Lung microvascular endothelial cell (primary cell): ENCODE results near the gene CHD9. TPM values are rescaled to one million over a fixed set of nuclear protein-coding genes. Genes with fewer than 3 reads are reported as not detected.
"Not testable (repeated sequence)": the region's sequence is repeated elsewhere in the genome, so short reads cannot be mapped to it uniquely, and the experiment has no call there.

ENCODE experiments used
- DNase-seq, 2 donors: peaks; one replicate each; pipeline versions ENCODE4 v3.0.0 to v3.0.0-alpha.2; 2010; ENCODE audit warnings: low read depth in 2 of 2
- total RNA-seq: library from RNA; depleted of rRNA; stranded (reverse); fragments of >200 nt; gene quantifications from 2 replicates; pipeline ENCODE4 v1.2.1, GENCODE V29; 2014

Gene CHD9, protein sequence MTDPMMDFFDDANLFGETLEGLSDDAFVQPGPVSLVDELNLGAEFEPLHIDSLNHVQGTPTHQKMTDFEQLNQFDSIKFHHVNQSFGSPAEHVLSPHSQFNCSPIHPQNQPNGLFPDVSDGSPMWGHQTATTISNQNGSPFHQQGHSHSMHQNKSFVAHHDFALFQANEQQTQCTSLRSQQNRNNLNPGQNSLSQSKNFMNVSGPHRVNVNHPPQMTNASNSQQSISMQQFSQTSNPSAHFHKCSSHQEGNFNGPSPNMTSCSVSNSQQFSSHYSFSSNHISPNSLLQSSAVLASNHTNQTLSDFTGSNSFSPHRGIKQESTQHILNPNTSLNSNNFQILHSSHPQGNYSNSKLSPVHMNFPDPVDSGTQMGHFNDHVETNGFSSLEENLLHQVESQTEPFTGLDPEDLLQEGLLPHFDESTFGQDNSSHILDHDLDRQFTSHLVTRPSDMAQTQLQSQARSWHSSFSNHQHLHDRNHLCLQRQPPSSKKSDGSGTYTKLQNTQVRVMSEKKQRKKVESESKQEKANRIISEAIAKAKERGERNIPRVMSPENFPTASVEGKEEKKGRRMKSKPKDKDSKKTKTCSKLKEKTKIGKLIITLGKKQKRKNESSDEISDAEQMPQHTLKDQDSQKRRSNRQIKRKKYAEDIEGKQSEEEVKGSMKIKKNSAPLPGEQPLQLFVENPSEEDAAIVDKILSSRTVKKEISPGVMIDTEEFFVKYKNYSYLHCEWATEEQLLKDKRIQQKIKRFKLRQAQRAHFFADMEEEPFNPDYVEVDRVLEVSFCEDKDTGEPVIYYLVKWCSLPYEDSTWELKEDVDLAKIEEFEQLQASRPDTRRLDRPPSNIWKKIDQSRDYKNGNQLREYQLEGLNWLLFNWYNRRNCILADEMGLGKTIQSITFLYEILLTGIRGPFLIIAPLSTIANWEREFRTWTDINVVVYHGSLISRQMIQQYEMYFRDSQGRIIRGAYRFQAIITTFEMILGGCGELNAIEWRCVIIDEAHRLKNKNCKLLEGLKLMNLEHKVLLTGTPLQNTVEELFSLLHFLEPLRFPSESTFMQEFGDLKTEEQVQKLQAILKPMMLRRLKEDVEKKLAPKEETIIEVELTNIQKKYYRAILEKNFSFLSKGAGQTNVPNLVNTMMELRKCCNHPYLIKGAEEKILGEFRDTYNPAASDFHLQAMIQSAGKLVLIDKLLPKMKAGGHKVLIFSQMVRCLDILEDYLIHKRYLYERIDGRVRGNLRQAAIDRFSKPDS (N-terminal part only)
- 22.2 and 41.7 TPM in 2 replicates for total RNA-seq

DNA sequence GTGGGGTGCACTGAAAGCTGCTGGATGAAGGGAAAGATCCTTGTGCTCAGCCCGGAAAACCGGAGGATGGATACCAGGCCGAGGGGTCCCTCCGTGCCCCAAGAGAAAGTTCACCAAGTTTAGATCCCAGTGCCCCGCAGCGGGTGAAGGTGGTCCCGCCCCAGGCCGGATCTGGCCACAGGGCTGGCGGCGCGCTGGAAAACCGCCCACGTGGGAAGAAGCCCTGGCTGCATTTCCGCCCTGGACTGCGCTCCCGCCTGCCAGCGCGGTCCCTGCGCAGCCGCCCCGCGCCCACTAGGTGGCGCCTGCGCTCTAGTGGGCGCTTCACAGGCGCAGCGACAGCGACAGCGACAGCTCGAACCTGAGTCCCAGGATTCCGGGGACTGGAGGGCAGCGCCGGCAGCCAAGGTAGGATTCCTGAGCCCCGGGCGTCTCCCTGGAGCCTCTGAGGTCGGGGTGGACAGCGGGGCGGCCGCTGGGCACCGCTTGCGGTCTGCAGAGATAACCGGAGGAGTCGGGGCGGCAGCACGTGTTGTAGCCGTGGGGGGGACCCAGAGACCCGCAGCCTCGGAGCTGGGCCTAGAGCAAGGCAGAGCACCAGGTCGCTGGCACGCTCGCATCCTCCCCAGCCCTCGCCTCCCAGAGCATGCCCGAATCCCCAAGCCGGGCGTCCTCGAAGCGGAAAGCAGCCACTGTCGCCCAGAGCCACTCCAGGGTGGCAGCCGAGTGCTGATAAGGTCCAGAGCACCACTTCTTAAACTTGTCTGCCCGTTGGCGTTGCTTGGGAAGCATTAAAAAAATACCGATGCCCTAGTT lies at the start of gene CHD9:
CHD9 (plus strand) TSS at position 322 of the 816 bp plus-strand sequence. CDS start 101,099 bp downstream, outside the sequence.
- DNase-seq, result peak; percentile 88 to 91

DNA sequence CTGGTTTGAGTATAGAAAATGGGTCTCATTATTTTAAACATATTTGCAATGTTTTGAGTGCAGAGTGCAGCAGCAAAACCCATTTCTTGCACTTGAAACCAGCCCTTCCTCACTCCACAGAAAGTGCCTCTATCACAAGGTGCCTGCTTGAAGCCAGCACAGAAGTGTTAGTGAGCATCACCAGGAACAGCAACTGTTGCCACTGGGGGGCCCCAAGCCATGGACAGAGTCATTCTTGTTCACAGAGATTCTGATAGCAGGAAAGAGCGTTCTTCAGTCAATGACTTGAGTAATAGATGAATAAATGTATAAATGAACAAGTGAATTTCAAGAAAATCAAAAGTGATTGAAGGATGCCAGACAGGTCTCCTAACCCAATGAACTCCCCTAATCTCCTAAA lies 47.7 kb upstream of the CHD9 start:
- no peak for DNase-seq

DNA sequence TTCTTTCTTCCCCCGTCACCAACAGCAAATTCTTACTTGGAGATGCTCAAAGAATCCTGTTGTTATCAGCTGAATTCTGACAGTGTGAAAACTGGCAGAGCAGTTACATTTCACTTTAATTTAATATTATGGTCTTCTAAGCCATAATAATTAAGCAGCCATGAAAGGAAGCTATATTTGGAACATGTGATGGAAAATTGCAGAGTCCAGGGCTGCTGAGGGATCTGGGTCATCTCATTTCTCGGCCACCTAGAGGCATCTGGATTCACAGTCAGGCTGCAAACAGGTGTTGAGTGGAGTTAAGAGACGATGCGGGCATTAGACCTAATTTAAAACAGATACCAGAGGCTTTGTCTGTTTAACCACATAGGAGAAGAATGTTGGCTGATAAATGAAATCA lies 40.5 kb upstream of the CHD9 start:
- DNase-seq, result peak in 1 of 2 donors; percentile 3

DNA sequence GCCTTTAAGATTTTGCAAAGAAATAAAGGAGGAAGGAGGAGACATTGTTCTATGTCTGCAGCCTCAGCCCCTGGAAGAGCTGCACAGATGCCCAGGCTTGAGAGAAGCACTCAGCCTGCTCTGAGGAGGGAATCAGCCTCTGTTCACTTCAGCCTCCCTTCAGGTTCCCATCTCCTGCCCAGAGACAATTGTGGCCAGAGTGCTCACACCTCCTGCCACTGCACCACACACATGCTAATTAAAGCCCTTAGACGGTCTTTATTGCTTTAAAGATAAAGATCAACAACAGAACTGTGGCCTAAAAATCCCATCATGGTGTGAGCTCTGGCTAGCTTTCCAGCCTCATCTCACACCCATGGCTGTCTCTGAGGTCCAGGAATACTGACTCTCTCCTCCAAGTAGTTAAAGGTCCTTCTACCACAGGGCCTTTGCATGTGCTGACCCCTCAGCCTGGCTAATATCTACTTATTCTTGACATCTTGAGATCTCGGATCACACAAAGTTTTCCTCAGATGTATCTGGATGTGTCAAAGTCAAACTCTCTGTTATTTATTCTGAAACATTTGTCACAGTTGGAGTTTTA lies 35.9 kb upstream of the CHD9 start:
- no peak for DNase-seq

DNA sequence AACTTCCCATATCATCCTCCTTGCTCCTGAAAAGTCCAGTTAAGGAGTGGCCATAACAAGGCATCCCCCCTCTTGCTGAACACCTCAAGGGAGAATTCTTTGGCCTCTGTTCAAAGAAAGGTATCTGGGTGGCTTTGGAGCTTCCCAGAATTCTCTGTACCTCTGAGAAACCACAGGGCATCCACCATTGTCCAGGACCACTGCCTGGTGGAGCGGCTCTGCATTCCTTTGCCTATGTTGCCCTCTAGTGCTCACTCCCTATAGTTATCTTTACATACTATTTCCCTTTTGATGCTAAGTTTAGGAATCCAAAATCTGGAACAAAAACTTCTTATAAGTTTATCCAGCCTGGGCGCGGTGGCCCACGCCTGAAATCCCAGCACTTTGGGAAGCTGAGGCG lies 32.4 kb upstream of the CHD9 start:
- DNase-seq, result peak; percentile 60 to 69

DNA sequence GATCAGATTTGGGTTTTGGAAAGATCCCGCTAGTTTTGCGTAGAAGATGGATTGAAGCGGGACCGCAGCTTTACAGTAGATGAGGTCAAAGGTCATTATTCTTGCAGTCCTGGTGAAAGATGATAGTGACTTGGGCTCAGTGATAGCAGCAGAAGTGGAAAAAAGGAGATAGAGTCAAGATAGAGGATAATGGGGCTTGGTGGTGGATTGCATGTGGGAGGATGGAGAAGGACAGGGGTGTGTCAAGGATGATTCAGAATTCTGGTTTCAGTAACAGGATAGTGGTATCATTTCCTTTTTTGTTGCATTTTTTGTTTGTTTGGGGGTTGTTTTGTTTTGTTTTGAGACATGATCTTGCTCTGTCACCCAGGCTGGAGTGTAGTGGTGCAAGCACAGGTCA lies 30.7 kb upstream of the CHD9 start:
- DNase-seq, result no peak

DNA sequence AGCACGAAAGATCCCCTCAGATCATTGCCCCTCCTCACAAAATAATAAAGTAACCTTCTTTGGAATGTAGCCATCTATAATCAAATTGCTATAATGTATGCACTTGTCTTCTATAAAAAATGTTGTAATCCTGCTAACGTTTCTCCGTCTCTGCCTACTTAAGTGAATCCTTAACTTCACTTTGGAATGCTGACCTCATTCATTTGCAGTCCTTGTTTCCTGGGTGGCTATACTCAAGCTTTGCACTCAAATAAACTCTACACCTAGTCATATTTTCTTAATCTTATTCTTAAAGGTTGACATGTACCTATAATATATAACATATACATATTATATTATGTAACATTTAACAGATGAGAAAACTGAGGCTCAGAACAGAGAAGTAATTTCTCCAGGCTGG lies 24.8 kb upstream of the CHD9 start:
- no peak for DNase-seq

DNA sequence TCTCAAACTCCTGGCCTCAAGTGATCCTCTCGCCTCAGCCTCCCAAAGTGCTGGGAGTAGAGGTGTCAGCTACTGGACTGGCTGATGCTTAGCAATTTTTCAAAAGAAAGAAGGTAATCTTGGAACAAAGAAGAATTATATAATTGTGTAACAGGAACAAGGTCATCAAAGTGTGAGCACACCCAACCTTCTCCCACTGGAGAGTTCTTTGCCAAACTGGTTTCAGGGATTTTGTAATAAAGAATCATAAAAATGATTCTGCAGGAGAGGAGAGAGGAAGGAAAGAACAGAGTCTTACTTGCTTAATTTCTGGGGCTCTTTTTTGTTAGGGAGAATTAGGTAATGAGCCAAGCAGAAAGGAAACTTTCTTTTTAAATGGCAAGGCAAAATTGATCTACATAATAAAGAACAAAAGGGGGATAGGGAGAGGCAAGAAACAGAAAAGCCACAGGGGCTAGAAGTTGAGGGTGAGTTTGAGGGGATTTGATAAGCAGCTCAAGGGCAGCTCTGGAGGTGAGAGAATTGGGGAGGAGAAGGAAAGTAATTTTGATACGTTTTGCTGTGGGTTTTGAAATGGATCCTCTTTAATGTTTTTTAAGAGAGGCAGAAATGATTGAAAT lies 23.4 kb upstream of the CHD9 start:
- DNase-seq, result no peak

DNA sequence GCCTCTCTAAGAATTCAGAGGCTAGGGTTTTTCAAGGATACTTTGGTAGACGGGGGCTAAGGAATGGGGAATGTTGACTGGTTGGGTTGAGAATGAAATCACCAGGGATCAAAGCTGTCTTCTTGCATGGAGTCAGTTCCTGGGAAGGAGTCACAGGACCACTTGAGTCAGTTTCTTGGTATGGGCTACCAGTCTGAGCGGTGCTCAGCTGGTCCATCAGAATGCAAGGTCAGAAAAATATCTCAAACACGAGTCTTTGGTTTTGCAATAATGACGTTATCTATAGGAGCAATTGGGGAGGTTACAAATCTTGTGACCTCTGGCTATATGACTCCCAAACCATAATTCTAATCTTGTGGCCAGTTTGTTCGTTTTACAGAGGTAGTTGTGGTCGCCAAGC lies 20.5 kb upstream of the CHD9 start:
- no peak for DNase-seq

DNA sequence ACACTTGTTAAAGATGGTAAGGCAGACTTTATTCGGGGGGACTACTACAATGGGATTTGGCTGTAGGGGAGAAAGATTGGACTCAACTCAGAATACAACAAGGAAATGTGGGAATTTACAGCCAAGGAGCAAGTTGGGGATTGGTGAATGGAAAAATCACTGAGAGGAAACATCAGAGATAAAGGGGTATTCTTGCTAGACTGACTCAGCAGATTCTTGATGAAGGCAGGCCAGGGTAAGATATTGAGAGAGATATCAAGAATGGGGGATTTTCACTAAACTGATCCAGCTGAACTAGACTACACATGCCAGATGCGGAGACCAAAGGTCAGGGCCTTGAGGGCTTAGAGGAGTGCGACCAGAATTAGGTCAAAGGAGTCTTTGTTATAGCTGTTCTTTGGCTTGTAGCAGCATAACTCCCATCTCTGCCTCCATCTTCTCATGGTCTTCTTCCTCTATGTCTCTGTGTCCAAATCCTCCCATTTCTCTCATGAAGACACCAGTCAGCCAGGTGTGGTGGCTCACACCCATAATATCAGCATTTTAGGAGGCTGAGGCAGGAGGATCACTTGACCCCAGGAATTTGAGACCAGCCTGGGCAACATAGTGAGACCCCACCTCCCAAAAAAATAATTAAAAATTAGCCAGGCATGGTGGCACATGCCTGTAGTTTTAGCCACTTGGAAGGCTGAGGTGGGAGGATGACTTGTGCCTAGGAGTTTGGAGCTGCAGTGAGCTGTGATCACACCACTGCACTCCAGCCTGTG lies 19.4 kb upstream of the CHD9 start:
- no peak for DNase-seq

DNA sequence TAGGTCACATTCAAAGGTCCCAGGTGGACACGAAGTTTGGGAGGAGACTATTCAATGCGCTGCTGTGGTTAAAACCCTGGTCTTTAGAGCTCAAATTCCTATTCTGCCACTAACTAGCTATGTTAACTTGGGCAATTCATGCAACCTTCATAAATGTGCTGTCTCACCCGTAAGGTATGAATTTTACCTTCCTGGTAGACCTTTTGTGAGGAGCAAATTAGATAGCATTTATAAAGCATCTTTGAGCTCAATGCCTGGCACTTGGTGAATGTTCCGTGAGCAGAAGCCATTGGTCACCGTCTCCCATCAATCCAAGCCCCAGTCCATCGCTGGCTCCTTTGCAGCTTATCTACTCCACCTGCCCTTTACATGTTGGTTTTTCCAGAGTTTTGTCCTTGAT lies 18.7 kb upstream of the CHD9 start:
- no peak for DNase-seq

DNA sequence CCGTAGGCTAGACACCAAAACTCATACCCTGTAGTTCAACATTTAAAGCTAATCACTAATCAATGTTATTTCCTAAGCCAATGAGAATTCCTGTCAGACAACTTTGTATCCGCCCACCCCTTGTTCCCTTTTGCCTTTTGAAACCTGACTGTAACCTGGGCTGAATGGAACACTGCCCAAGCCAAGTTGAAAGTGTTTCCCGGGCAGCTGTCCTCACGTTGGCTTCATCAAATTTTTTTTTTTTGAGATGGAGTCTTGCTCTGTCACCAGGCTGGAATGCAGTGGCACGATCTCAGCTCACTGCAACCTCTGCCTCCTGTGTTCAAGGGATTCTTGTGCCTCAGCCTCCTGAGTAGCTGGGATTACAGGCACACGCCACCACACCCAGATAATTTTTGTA lies 18.1 kb upstream of the CHD9 start:
- DNase-seq, result not testable (repeated sequence)

DNA sequence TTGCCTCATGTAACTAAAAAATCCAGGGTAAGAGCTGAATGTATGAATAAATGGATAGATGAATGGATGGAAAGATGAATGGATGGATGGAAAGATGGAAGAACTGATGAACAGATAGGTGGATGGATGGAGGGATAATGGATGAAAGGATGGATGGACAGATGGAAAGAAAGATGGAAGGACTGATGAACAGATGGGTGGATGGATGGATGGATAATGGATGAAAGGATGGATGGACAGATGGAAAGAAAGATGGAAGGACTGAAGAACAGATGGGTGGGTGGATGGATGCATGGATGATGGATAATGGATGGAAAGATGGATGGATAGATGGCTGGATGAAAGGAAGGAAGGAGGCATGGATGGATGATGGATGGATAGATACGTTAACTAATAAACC lies 14.0 kb upstream of the CHD9 start:
- DNase-seq, result no peak

DNA sequence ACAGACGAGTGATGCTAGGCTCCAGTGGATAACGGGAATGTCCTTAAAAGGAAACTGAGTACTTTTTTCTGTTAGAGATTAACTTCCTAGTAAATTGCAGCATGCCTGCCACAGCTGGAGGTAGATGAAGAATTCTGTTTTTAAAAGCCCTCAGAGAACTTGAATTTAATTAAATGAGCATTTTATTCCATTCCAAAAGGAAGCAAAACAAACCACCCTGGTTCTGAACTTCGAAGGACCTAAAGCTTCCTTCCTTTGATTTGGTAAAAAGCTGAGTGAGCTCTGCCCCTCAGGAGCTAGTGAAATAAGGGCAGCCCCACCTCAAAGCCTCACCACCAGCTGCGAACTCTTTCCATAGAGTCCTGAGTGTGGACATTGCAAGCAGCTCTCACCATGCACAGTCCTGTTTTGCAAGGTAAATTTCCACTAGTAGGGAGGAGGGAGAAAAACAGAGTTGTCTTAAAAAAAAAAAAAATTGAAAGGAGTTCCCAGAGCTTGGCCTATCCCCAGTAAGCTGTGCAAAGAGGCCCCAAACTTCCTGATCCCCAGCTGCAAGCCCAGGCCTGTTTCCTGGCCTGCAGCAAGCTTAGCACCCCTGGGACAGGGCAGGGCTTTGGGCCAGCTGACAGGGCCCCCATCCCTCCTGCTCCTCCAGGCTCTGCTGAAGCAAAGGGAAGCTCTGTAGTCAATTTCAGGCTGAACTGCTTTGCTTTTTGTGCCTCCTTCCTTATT lies 13.3 kb upstream of the CHD9 start:
- DNase-seq, result peak; percentile 16 to 66

DNA sequence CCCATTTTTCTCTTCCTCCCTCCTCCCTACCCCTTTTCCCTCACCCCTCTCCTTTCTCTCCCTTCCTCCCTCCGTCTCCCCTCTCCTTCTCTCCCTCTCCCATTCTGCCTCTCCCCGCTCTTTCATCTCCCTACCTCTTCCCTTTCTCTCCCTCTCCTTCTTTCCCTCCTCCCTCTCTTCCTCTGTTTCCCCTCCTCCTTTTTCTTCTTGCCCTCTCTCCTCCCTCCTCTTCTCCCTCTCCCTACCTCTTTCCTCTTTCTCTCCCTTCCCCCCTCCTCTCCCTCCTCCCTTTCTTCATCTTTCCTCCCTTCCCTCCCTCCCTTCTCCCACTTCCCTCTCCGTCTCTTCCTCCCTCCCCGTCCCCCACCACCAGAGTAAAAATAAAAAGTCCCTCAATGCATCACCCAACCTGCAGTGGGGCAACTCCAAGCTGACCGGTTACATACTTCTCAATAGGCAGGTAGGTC lies 12.5 kb upstream of the CHD9 start:
- no peak for DNase-seq

DNA sequence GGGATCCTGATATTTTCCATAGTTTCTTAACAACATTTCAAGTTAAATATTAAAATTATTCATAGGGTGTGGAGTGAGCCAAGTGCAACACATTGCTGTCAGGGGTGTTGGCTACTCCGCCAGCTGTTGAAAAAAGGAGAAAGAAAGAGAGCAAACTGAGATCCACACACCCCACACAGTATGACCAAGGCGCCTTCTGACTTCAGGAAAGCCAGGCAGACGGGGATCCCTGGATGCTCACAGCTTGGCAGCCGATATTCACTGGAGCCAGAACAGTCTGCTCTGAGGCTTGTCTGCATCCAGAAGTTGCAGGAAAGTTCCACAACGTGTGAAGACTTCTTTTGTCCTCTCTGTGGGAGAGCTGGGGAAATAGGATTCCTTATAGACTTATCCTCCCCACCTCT lies 11.4 kb upstream of the CHD9 start:
- DNase-seq, result no peak

DNA sequence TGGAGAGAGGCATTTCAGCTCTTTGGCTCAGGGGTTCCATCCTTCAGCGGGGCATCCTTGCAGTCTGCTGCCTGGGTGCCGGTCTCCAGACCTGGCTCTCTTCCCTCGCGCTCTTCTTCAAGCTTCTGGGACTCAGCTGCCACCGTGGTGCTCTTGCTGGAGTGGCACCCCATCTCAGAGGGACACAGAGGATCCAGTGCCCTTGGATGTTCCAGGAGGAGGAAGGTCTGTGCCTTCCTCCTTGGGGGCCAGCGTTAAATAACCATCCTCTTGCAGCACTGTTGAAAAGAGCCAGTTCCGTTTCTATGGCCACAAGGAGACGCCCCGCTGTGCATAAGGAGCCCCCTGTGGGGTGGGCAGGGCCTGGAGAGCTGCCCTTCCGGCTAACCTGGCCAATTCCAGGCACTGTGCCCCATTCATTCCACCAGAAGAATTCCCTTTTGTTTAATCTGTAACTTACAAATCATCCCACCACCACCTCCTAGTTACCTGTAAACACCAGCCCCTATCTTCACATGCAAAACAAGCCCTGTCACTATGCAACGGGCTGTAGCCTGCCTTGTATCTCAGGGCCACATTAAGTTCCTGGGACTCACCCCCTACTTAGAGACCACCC lies 10.7 kb upstream of the CHD9 start:
- DNase-seq, result no peak
